IMR-90 (cell line): ENCODE measurements around the gene SLC4A8. TPM values are rescaled to one million over a fixed set of nuclear protein-coding genes. Genes with fewer than 3 reads are reported as not detected.

Experiments
- ATAC-seq: fragments of 200-7000 bp; cut with Tn5 transposase; 2 replicates; pipeline ENCODE4 v1.9.1; 2020; ENCODE audit warnings: low read depth, mild to moderate bottlenecking, moderate library complexity
- BruUV-seq: library from RNA; stranded (reverse); fragments of 400-500 nt; replicated peaks from 2 replicates; lab custom pipeline; 2021; lab: Mats Ljungman, UMichigan
- CTCF ChIA-PET: fragments of 300-600 bp; formaldehyde crosslinking; extraction: SDS; loops from one replicate; lab custom pipeline; 2021; ENCODE audit warnings: antibody characterized with exemption; lab: Yijun Ruan, JAX
- POLR2A ChIA-PET: fragments of 300-600 bp; sonication (Branson Sonifier 250); formaldehyde crosslinking; loops from one replicate; lab custom pipeline; 2022; ENCODE audit warnings: antibody characterized with exemption; ENCODE audit not compliant: unreplicated experiment; lab: Charles Lee
- DNase-seq: peaks from one replicate; pipeline ENCODE4 v3.0.0; 2013
- H2AFZ ChIP-seq: replicated peaks from 2 replicates; pipeline ENCODE3; 2013; ENCODE audit warnings: low read length, mild to moderate bottlenecking; ENCODE audit not compliant: poor library complexity
- H2AK5ac ChIP-seq: 2 replicates; pipeline ENCODE4 v1.6.1; 2013; ENCODE audit warnings: low read depth, low read length, inconsistent platforms
- H2AK9ac ChIP-seq: replicated peaks from 2 replicates; pipeline ENCODE3; 2013; ENCODE audit warnings: mild to moderate bottlenecking, low read depth, low read length, moderate library complexity; ENCODE audit not compliant: poor library complexity
- H2BK120ac ChIP-seq: 2 replicates; pipeline ENCODE4 v1.6.1; 2013; ENCODE audit warnings: low read depth, low read length, inconsistent platforms
- H2BK15ac ChIP-seq: 3 replicates; pipeline ENCODE4 v1.6.1; 2013; ENCODE audit warnings: low read depth, low read length, inconsistent platforms
- H2BK20ac ChIP-seq: 2 replicates; pipeline ENCODE4 v1.6.1; 2013; ENCODE audit warnings: low read depth, mild to moderate bottlenecking, inconsistent platforms, low read length, moderate library complexity
- H2BK5ac ChIP-seq: 2 replicates; pipeline ENCODE4 v1.6.1; 2013; ENCODE audit warnings: mild to moderate bottlenecking, low read depth, low read length, inconsistent platforms; ENCODE audit not compliant: poor library complexity, severe bottlenecking
- H3K14ac ChIP-seq: replicated peaks from 2 replicates; pipeline ENCODE4 v1.6.1; 2013; ENCODE audit warnings: low read depth, low read length, inconsistent platforms
- H3K18ac ChIP-seq: 2 replicates; pipeline ENCODE4 v1.6.1; 2013; ENCODE audit warnings: low read depth, low read length, control low read depth
- H3K23ac ChIP-seq: 2 replicates; pipeline ENCODE4 v1.6.1; 2013; ENCODE audit warnings: low read depth, low read length, inconsistent platforms
- H3K27ac ChIP-seq: 2 replicates; pipeline ENCODE4 v1.5.1; 2013; ENCODE audit warnings: mild to moderate bottlenecking, control low read depth, low read length; ENCODE audit not compliant: insufficient read depth
- H3K27me3 ChIP-seq: 2 replicates; pipeline ENCODE4 v1.6.1; 2013; ENCODE audit warnings: low read length; ENCODE audit not compliant: control insufficient read depth, insufficient read depth
- H3K36me3 ChIP-seq: 2 replicates; pipeline ENCODE4 v1.6.1; 2013; ENCODE audit warnings: low read length, mixed read lengths; ENCODE audit not compliant: control insufficient read depth, insufficient read depth
- H3K4ac ChIP-seq: 2 replicates; pipeline ENCODE4 v1.6.1; 2013; ENCODE audit warnings: low read depth, low read length, inconsistent platforms
- H3K4me1 ChIP-seq: 2 replicates; pipeline ENCODE4 v1.6.1; 2013; ENCODE audit warnings: low read length, mixed read lengths; ENCODE audit not compliant: control insufficient read depth, insufficient read depth
- H3K4me2 ChIP-seq: 2 replicates; pipeline ENCODE4 v1.6.1; 2013; ENCODE audit warnings: low read depth, mild to moderate bottlenecking, control low read depth, low read length, moderate library complexity
- H3K4me3 ChIP-seq: 2 replicates; pipeline ENCODE4 v1.5.1; 2013; ENCODE audit warnings: low read depth, mild to moderate bottlenecking, control low read depth, low read length, moderate library complexity; ENCODE audit not compliant: insufficient read depth
- H3K56ac ChIP-seq: 2 replicates; pipeline ENCODE4 v1.6.1; 2013; ENCODE audit warnings: low read length, inconsistent platforms; ENCODE audit not compliant: insufficient read depth; ENCODE audit errors: extremely low read depth
- H3K79me1 ChIP-seq, 2 experiments: 2 replicates each; pipeline ENCODE4 v1.6.1; 2013; ENCODE audit warnings: low read length in 2 of 2, inconsistent platforms in 1 of 2, low read depth in 1 of 2
- H3K9ac ChIP-seq: 2 replicates; pipeline ENCODE4 v1.6.1; 2013; ENCODE audit warnings: low read depth, low read length, control low read depth
- H3K9me1 ChIP-seq: 2 replicates; pipeline ENCODE4 v1.6.1; 2013; ENCODE audit warnings: low read length, inconsistent platforms; ENCODE audit not compliant: insufficient read depth
- H3K9me3 ChIP-seq: 2 replicates; pipeline ENCODE4 v1.6.1; 2013; ENCODE audit warnings: low read length; ENCODE audit not compliant: control insufficient read depth, insufficient read depth
- H4K20me1 ChIP-seq: 2 replicates; pipeline ENCODE4 v1.6.1; 2013; ENCODE audit warnings: low read length, inconsistent platforms; ENCODE audit not compliant: insufficient read depth
- H4K5ac ChIP-seq: 2 replicates; pipeline ENCODE4 v1.6.1; 2013; ENCODE audit warnings: mild to moderate bottlenecking, low read depth, low read length, control low read depth
- H4K8ac ChIP-seq, 2 experiments: 2 replicates each; pipeline ENCODE4 v1.6.1; 2013; ENCODE audit warnings: low read depth in 2 of 2, low read length in 2 of 2, control low read depth in 1 of 2, inconsistent platforms in 1 of 2
- H4K91ac ChIP-seq: 2 replicates; pipeline ENCODE4 v1.6.1; 2013; ENCODE audit warnings: low read depth, low read length, inconsistent platforms; ENCODE audit not compliant: insufficient read depth
- MAZ ChIP-seq: IDR thresholded peaks from 2 replicates; pipeline ENCODE4 v1.6.1; 2012; ENCODE audit warnings: low read depth, mild to moderate bottlenecking, low read length, improper control_type of control experiment, moderate library complexity, borderline replicate concordance
- WGBS, 2 experiments: methylation state at CpG; one replicate each; pipeline versions ENCODE4 v1.1.5 to v1.1.7; 2013; ENCODE audit warnings: missing lambda C conversion rate in 2 of 2; ENCODE audit not compliant: insufficient read length in 1 of 2; ENCODE audit errors: extremely low coverage in 2 of 2; 5-methylcytosine and 5-hydroxymethylcytosine counted together
- dilution Hi-C: fragments of 300-500 bp; cut with HindIII; formaldehyde crosslinking; loops from one replicate; pipeline ENCODE4 v1.14.3; 2018; ENCODE audit warnings: low sequenced_read_pairs; ENCODE audit not compliant: unreplicated experiment
- in situ Hi-C: fragments of 300-500 bp; cut with MboI; formaldehyde crosslinking; loops from 3 replicates; pipeline ENCODE4 v1.14.3; 2019; ENCODE audit warnings: low sequenced_read_pairs, inconsistent platforms, mixed read lengths
- intact Hi-C: fragments of 100-400 bp; cut with micrococcal nuclease; formaldehyde crosslinking; loops from 2 replicates; pipeline ENCODE4 v1.10.0; 2022
- polyA plus RNA-seq, 3 experiments: library from polyadenylated mRNA; depleted of rRNA; stranded (reverse); fragments of >200 nt; gene quantifications; 2 replicates each; pipeline ENCODE4 v1.2.3, GENCODE V29; 2012; ENCODE audit warnings: low replicate concordance in 1 of 3
- total RNA-seq: library from RNA; depleted of rRNA; stranded (reverse); fragments of >200 nt; gene quantifications from 2 replicates; pipeline ENCODE4 v1.2.3, GENCODE V29; 2012

Gene SLC4A8
- total and polyA plus RNA-seq, 2 of the 4 experiments (the other 2 are of a cell fraction) = 3.1 to 5.2 TPM

- H3K56ac ChIP-seq = no peak overlapping the region
- no peaks in the 10 kb centered on the region for H3K36me3 ChIP-seq
- H3K9me1 ChIP-seq = peaks cover 3% of the 10 kb centered on the region; the same call in 1 of the 2 replicates
- no peak overlapping the region for H2BK120ac ChIP-seq
- POLR2A ChIA-PET = no interaction called here
- no peak overlapping the region for H3K14ac ChIP-seq
- H4K91ac ChIP-seq = no peak overlapping the region
- no peaks in the 10 kb centered on the region for H4K20me1 ChIP-seq
- H3K79me1 ChIP-seq = no peaks in the 10 kb centered on the region
- 0 out of 2 replicates have a peak, but pooled peaks cover 1% of the 10 kb centered on the region for H3K4me1 ChIP-seq
- H3K4ac ChIP-seq = no peak overlapping the region
- H2AK9ac ChIP-seq = no peak overlapping the region
- no peak for TF ChIP-seq MAZ
- no peak overlapping the region for H3K23ac ChIP-seq
- BruUV-seq = no TSS peak
- 86% methylated on average over 2 of the region's 3 CpGs; no CpG with 5 or more reads in 1 of the 2 experiments for WGBS, 2 experiments
- H3K27me3 ChIP-seq = no peaks in the 10 kb centered on the region
- dilution Hi-C loops = no loop called here
- no peaks in the 10 kb centered on the region for H3K9me3 ChIP-seq
- no peak overlapping the region for H3K9ac ChIP-seq
- DNase-seq (no peak), ATAC-seq (no peak)
- no peak overlapping the region for H3K27ac ChIP-seq
- no peak overlapping the region for H2BK5ac ChIP-seq
- H2BK20ac ChIP-seq = no peak overlapping the region
- H4K8ac ChIP-seq = no peak overlapping the region
- no peak overlapping the region for H4K5ac ChIP-seq
- H2AK5ac ChIP-seq = no peak overlapping the region
- no peak overlapping the region for H3K18ac ChIP-seq
- CTCF ChIA-PET = interaction anchor here (0.5 kb wide), 1 partner anchor 344 kb away, joined by 3 read pairs; no protein-coding TSS in a partner anchor
- no peak overlapping the region for H2AFZ ChIP-seq
- no peak overlapping the region for H3K4me3 ChIP-seq
- intact Hi-C loops = no loop called here
- in situ Hi-C loops = no loop called here
- no peak overlapping the region for H2BK15ac ChIP-seq
- no peak overlapping the region for H3K4me2 ChIP-seq
Measured at GRCh38 chr12:51448618-51449256, 24.1 kb downstream of the SLC4A8 start.
